Ovary (tissue), 3 donors: Measurements from ENCODE around the gene FOXO6.

Source experiments
- CTCF ChIP-seq, 3 donors: fragments of 450-650 bp in 2 of 3; fragments of 200-600 bp in 1 of 3; IDR thresholded peaks; one replicate each; pipeline versions ENCODE4 v1.5.1 to v1.8.0; 2016 to 2022; ENCODE audit warnings: antibody characterized with exemption in 3 of 3, mild to moderate bottlenecking in 1 of 3
- EP300 ChIP-seq: sonication (generic); formaldehyde crosslinking; IDR thresholded peaks from one replicate; pipeline ENCODE4 v1.6.1; 2017; ENCODE audit warnings: antibody characterized with exemption
- donor health status: DM: no; HTN: no; CAD: no.

DNA sequence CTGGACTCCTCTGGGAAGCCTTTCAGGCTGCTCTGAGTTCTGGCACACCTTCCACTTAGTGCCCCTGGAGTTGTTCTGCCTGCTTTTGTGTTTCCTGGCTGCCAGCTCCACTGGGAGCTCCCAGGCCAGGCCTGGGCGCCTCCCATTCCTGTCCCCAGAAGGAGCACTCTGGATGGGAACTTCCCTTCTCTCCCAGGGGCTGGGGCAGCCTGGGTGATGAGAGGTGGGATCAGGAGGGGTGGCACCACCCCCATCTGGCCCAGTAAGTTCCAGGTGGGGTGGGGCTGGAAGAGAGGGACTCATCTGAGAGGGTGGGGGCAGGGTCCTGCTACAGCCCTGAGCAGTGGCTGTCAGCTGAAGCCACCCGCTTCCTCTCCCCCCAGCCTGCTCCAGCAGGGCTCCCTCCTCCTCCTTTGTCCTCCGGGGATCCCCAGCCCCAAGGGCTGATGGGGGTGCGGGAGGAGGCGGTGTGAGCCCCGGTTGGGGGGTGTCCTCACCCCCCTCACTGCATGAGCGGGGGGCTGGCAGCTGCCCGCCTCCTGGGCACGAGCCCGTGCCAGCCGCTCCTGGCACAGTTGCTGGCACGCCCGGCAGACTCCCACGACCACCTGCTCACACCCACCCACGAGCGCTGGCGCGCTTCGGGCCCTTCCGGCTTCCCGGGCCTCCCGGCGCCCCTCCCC, 4.7 kb downstream of the FOXO6 start:
- TF ChIP-seq CTCF (IDR thresholded peaks at IDR 0.05) (no peak), EP300 (no peak)
